Neural cell (in vitro differentiated cells): ENCODE results near the gene RAB6A.

ENCODE experiments used
- CTCF ChIP-seq: fragments of 450-650 bp; IDR thresholded peaks from 2 replicates; pipeline ENCODE4 v1.5.1; 2014; ENCODE audit warnings: antibody characterized with exemption, mild to moderate bottlenecking, moderate library complexity; ENCODE audit not compliant: poor library complexity, severe bottlenecking
- TAF1 ChIP-seq: IDR thresholded peaks from 2 replicates; pipeline ENCODE4 v1.6.1; 2012; ENCODE audit warnings: low read depth

- TF ChIP-seq CTCF = no peak
- no peak for TF ChIP-seq TAF1
Observed at GRCh38 chr11:73728000-73728399, 32.9 kb downstream of the RAB6A start.
